Memory B cell (primary cell): Measurements from ENCODE around the gene ARHGAP32.
"Not testable (repeated sequence)": the region's sequence is repeated elsewhere in the genome, so short reads cannot be mapped to it uniquely, and the experiment has no call there.

Experiments
- ATAC-seq: fragments of 150-1000 bp; cut with Tn5 transposase; 2 replicates; pipeline ENCODE4 v1.10.0; 2021; ENCODE audit warnings: low read depth, mild to moderate bottlenecking, moderate library complexity
- DNase-seq, 2 donors: peaks; one replicate each; pipeline ENCODE4 v3.0.0; 2022; ENCODE audit warnings: low spot score in 2 of 2
- H3K27ac Mint-ChIP-seq: one replicate; pipeline ENCODE4 v1.8.0; 2022; ENCODE audit warnings: mild to moderate bottlenecking, moderate library complexity, mixed read lengths
- H3K27me3 Mint-ChIP-seq: one replicate; pipeline ENCODE4 v1.8.0; 2022; ENCODE audit warnings: mixed read lengths
- H3K36me3 Mint-ChIP-seq: one replicate; pipeline ENCODE4 v1.8.0; 2022; ENCODE audit warnings: mild to moderate bottlenecking, mixed read lengths
- H3K4me1 Mint-ChIP-seq: one replicate; pipeline ENCODE4 v1.8.0; 2022; ENCODE audit warnings: mixed read lengths
- H3K4me3 Mint-ChIP-seq: one replicate; pipeline ENCODE4 v1.8.0; 2022; ENCODE audit warnings: mild to moderate bottlenecking, moderate library complexity, mixed read lengths
- H3K9me3 Mint-ChIP-seq: one replicate; pipeline ENCODE4 v1.8.0; 2022; ENCODE audit warnings: mixed read lengths

ARHGAP32 gene

DNA sequence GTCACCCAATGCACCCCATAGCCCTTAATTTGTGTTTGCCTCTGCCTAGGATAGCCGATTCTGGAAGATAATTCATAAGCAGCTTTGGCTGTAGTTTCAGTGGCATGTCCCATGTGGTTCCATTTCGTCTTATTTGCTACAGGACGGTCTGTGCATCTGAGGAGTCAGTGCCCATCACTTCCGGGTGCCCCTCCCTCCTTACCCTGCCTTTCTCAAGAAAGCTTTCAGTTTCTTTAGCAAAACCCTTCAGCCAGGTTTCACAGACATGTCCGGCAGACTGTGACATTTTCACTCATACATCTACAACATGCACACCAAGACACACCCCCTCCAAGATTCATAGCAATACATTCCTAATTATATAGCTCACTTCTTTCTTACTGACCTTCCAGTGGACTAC lies 263.7 kb downstream of the ARHGAP32 start:
- DNase-seq (peak in 1 of 2 donors; percentile 35), ATAC-seq (peak; percentile 91)
- Mint-ChIP-seq H3K9me3 (no peaks in the 10 kb centered on the region), H3K4me1 (peaks cover 20% of the 10 kb centered on the region), H3K4me3 (peak overlapping the region; percentile 52), H3K36me3 (no peaks in the 10 kb centered on the region), H3K27me3 (peaks cover 16% of the 10 kb centered on the region), H3K27ac (peak overlapping the region; percentile 10)

DNA sequence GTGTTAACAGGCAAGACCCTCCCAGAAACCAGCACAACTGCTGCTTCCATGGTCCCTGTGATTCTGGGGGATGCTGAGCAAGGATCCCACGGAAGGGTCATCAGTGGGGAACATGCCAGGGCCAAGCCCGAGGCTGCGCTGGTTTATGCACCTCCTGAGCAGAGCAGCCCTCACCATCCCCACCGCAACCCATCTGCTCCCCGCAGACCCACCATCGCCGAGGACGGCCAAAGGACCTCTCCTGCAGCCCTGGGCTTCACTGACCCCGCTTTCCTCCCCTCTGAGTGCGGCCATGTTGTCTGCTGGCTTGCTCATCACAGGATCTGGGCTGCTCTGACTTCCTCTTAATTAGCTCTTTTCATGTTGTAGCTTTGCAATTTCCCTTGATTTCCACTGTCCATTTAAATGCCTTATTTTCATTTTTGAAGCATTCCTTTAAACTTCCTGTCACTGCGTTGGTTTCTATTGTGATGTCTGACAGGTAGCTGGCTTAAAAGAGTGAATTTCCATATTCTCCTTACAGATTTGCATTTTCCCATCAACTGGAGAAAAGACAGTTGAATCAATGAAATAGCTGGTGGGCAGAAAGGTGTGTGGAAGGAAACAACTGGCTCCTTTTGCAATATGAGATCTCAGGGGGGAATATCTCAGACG lies 264.3 kb downstream of the ARHGAP32 start:
- peaks cover 16% of the 10 kb centered on the region for H3K27me3 Mint-ChIP-seq
- DNase-seq (no peak), ATAC-seq (no peak)
- H3K4me3 Mint-ChIP-seq = peak overlapping the region; percentile 52
- H3K9me3 Mint-ChIP-seq = no peaks in the 10 kb centered on the region
- no peaks in the 10 kb centered on the region for H3K36me3 Mint-ChIP-seq
- H3K4me1 Mint-ChIP-seq = peaks cover 20% of the 10 kb centered on the region
- no peak overlapping the region for H3K27ac Mint-ChIP-seq

GRCh38 chr11:128927108-128927461 lies 265.0 kb downstream of the ARHGAP32 start:
- Mint-ChIP-seq H3K36me3 (no peaks in the 10 kb centered on the region), H3K9me3 (no peaks in the 10 kb centered on the region), H3K27me3 (peaks cover 16% of the 10 kb centered on the region), H3K4me3 (no peak overlapping the region), H3K4me1 (peaks cover 20% of the 10 kb centered on the region), H3K27ac (no peak overlapping the region)
- ATAC-seq (no peak), DNase-seq (no peak)

DNA sequence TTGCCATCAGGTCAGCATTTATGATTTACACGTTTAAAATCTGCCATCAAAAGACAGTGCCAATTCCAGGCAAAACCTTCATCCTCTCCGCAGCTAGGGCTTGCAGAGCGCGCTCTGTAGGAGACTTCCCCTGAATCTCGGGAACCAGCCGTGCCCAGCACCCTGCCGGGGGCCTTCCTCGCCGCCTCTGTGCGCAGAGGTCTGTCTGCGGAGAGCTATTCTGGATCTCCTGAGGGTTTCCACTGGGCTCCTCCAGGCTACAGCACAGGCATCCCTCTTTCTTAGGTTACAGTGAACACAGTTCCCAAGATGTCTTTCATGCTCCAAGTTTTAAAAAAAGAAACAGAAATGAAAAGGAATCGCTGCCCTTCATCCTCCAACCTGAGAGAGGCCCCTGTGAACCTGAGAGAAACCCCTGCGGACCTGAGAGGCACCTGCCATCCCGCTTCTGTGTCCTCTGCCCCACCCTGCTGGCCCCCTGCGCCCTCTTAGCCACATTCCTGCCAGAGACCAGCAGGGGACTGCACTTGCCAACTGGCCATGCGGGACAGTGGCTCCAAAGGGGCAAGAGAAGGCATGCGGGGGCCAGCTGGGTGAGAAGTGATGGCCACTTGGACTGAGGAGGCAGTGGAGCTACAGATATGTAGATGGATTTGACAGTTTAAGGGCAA lies 265.6 kb downstream of the ARHGAP32 start:
- H3K4me1 Mint-ChIP-seq = peaks cover 20% of the 10 kb centered on the region
- no peak for ATAC-seq
- no peaks in the 10 kb centered on the region for H3K36me3 Mint-ChIP-seq
- no peak overlapping the region for H3K27ac Mint-ChIP-seq
- no peak for DNase-seq
- no peak overlapping the region for H3K4me3 Mint-ChIP-seq
- H3K9me3 Mint-ChIP-seq = no peaks in the 10 kb centered on the region
- H3K27me3 Mint-ChIP-seq = peaks cover 19% of the 10 kb centered on the region

DNA sequence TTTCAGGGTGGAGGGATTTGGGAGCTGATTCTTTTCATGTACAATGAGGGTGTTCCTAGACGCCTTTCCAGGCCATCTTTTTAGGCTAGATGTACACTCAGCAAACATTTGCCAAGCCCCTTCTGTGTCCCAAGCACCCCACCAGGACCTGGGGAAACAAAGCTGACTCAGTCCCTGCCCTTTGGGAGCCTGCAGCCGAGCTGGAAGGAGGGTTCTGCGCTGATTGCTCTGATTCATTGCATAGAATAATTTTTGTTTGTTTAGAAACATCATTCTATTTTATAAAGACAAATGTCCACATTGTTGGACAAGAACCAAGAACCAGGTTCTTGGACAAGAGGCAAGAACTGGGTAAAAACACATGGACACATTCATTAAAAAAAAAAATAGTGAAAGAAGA lies 266.1 kb downstream of the ARHGAP32 start:
- no peak overlapping the region for H3K4me3 Mint-ChIP-seq
- peaks cover 18% of the 10 kb centered on the region for H3K27me3 Mint-ChIP-seq
- DNase-seq (no peak), ATAC-seq (no peak)
- H3K4me1 Mint-ChIP-seq = peaks cover 20% of the 10 kb centered on the region
- H3K27ac Mint-ChIP-seq = no peak overlapping the region
- H3K36me3 Mint-ChIP-seq = no peaks in the 10 kb centered on the region
- no peaks in the 10 kb centered on the region for H3K9me3 Mint-ChIP-seq

DNA sequence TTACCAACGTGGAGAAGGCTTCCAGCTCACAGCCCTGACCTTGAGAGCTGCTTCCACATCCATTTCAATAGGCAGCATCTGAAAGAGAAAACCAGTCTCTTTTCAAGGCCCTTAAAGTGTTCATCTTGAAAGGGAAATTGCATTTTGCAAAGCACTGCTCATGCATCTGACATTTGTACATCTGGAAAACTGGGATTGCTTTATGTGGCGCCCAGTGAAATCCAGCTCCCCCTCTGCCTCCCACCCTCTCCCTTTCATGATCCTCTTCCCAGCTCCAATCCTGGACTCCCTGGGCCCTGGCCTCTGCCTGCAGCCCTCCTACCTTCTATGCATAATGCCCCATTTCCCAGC lies 266.9 kb downstream of the ARHGAP32 start:
- Mint-ChIP-seq H3K4me3 (no peak overlapping the region), H3K36me3 (no peaks in the 10 kb centered on the region), H3K4me1 (peaks cover 20% of the 10 kb centered on the region), H3K27ac (no peak overlapping the region), H3K27me3 (peaks cover 20% of the 10 kb centered on the region), H3K9me3 (no peaks in the 10 kb centered on the region)
- no peak for ATAC-seq
- no peak for DNase-seq

DNA sequence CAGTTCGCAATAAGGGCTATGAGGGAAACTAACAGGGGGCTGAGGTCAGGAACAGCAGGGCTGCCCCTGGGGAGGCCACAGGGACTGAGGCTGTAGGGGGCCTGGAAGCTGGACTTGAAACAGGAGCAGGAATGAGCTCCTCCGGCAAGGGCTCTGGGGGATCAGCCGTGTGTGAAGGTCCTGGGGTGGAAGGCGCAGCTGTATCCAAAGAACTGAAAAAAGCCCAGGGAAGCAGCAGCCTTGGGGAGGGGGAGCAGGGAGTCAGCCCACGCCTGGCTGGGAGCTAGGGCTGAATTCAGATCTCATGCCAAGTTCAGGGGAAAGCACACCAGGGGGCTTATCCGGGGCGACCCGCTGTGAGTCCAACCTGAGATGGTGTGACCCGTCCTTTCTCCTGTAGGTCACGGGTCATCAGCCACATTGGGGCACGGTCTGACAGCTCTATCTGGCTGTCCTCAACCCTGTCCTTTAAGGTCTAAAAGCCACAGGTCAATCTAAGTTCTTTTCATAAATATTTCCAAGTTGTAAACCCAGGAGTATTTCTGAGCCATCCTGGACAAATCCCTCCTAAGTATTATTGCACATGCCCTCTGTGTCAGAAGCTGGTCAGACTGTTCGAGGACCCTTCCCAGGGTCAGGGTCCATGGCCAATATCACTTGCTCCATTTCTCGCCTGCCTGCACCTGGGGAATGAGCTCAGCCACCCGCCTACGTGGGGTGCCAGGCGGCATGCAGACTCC lies 267.4 kb downstream of the ARHGAP32 start:
- Mint-ChIP-seq H3K4me1 (peaks cover 17% of the 10 kb centered on the region), H3K9me3 (no peaks in the 10 kb centered on the region), H3K27me3 (peaks cover 20% of the 10 kb centered on the region), H3K27ac (no peak overlapping the region), H3K4me3 (no peak overlapping the region), H3K36me3 (no peaks in the 10 kb centered on the region)
- DNase-seq = no peak
- no peak for ATAC-seq

DNA sequence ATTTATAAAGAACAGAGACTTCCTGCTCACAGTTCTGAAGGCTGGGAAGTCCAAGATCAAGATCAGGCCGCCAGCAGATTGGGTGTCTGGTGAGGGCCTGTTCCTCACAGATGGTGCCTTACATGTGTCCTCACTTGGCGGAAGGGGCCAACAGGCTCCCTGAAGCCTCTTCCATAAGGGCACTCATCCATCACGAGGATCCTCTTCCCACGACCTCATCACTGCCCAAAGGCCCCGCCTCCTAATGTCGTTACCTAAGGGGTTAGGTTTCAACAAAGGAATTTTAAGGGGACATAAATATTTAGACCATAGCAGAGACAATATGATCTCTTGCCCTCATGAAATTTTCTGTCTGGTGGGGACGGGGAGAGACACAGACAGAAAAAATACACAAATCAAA lies 268.0 kb downstream of the ARHGAP32 start:
- peaks cover 19% of the 10 kb centered on the region for H3K27me3 Mint-ChIP-seq
- H3K36me3 Mint-ChIP-seq = no peaks in the 10 kb centered on the region
- no peaks in the 10 kb centered on the region for H3K9me3 Mint-ChIP-seq
- no peak for DNase-seq
- no peak overlapping the region for H3K27ac Mint-ChIP-seq
- H3K4me3 Mint-ChIP-seq = no peak overlapping the region
- H3K4me1 Mint-ChIP-seq = peaks cover 14% of the 10 kb centered on the region
- ATAC-seq = no peak

DNA sequence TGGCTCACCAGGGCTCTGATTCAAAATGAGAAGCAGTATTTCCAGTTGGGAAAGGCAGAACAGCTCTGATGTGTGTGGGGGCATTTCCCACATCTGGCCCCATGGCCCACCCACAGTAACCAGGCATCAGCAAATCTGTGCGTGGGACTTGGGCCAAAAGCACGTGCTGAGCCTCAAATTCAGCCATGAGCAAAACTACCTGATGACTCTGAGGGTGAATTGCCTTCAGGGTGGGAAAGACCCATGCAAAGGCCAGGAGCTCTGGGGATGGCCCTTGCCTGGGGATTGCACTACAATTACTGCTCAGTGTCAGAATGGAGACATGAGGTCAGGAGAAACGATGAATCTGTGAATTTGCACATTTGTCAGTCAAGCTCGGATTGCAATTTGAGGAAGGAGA lies 270.3 kb downstream of the ARHGAP32 start:
- H3K4me1 Mint-ChIP-seq = peaks cover 3% of the 10 kb centered on the region
- DNase-seq (no peak), ATAC-seq (no peak)

DNA sequence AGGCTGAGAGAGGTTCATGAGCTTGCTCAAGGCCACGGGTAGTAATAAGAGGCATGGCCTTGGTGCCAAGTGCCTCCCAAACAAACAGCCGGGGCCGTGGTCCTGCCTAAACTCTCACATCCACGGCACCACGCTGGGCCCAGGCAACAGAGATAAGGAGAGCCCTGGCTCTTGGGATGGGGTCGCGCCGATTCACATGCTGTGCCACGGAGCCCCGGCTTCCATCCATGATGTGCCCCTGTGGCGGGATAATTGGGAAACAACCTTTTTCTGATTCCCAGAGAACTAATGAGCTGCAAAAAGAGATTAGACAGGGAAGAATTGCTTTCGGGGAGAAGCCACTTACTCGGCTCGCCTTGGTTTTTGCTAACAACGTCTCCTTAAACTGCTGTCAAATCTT lies 271.5 kb downstream of the ARHGAP32 start:
- Mint-ChIP-seq H3K9me3 (peaks cover 4% of the 10 kb centered on the region), H3K27ac (no peak overlapping the region), H3K4me3 (no peak overlapping the region), H3K36me3 (no peaks in the 10 kb centered on the region), H3K27me3 (peaks cover 26% of the 10 kb centered on the region), H3K4me1 (peaks cover 3% of the 10 kb centered on the region)
- DNase-seq (no peak), ATAC-seq (no peak)

More for the DNA sequence above, 270.3 kb downstream of the ARHGAP32 start:
- Mint-ChIP-seq H3K4me3 (no peak overlapping the region), H3K9me3 (no peaks in the 10 kb centered on the region), H3K36me3 (no peaks in the 10 kb centered on the region), H3K27ac (no peak overlapping the region), H3K27me3 (peaks cover 20% of the 10 kb centered on the region)

DNA sequence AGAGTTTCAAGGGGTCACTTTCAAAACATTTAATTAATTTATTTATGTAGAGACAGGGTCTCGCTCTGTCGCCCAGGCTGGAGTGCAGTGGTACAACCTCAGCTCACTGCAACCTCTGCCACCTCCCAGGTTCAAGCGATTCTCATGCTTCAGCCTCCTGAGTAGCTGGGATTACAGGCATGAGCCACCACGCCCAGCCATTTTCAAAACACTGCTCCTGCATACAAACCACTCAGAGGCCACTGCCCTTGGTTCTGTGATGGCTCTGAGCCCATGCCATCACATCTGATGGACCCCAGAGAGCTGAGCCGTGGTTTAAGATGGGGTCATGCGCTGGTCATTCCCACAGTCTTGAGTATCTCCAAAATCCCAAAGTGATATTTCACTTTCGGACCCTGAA lies 272.5 kb downstream of the ARHGAP32 start:
- H3K36me3 Mint-ChIP-seq, ATAC-seq, H3K4me3 Mint-ChIP-seq, H3K4me1 Mint-ChIP-seq, H3K9me3 Mint-ChIP-seq, H3K27ac Mint-ChIP-seq, DNase-seq: not testable (repeated sequence)
- peaks cover 32% of the 10 kb centered on the region for H3K27me3 Mint-ChIP-seq

DNA sequence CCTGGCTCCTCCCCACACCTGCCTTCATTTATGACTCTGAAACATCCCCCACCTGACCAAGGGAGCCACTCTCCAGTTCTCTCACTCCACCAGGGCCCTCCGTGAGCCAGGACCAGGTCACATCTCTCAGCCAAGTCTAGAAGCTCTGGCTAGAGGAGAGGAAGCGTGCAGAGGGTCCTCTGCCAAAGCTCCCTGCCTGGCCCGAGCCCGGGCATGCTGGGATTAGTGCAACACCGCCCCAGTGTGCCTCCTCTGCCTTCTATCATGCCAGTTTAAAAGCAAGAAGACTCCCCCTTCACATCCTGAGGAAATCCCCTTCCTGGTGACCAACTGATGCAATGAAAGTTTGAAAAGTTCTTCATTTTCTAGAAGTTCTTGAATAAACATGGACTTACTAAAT lies 272.9 kb downstream of the ARHGAP32 start:
- H3K9me3 Mint-ChIP-seq = peaks cover 7% of the 10 kb centered on the region
- peaks cover 30% of the 10 kb centered on the region for H3K27me3 Mint-ChIP-seq
- ATAC-seq (peak; percentile 42), DNase-seq (no peak)
- H3K27ac Mint-ChIP-seq = no peak overlapping the region
- H3K4me1 Mint-ChIP-seq = peaks cover 3% of the 10 kb centered on the region
- H3K4me3 Mint-ChIP-seq = no peak overlapping the region
- no peaks in the 10 kb centered on the region for H3K36me3 Mint-ChIP-seq

GRCh38 chr11:128917144-128917724 lies 274.9 kb downstream of the ARHGAP32 start:
- no peak for ATAC-seq
- H3K9me3 Mint-ChIP-seq = peaks cover 7% of the 10 kb centered on the region
- H3K36me3 Mint-ChIP-seq = no peaks in the 10 kb centered on the region
- H3K4me3 Mint-ChIP-seq = no peak overlapping the region
- H3K4me1 Mint-ChIP-seq = peaks cover 3% of the 10 kb centered on the region
- no peak for DNase-seq
- peaks cover 29% of the 10 kb centered on the region for H3K27me3 Mint-ChIP-seq
- no peak overlapping the region for H3K27ac Mint-ChIP-seq

DNA sequence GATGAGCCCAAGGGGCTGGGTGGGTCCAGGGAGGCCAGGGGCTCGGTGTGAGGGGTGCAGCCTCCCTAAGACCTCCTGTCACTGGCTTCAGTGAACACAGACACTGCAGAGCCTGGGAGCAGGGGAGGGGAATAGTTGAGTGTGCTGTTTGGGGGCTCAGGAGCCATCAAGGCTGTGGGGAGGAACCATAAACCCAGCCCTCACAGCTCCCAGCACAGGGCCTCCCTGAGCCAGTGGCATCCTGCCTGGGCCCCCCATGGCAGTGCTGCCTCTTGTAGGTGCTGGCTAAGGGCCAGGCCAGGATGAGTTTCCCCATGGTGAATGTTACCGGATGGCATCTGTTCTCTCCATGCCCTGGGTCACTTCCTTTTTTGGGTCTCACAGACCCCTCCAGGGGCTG lies 275.4 kb downstream of the ARHGAP32 start:
- Mint-ChIP-seq H3K4me1 (peaks cover 3% of the 10 kb centered on the region), H3K9me3 (peaks cover 7% of the 10 kb centered on the region), H3K4me3 (no peak overlapping the region), H3K27me3 (peaks cover 30% of the 10 kb centered on the region), H3K36me3 (no peaks in the 10 kb centered on the region), H3K27ac (no peak overlapping the region)
- no peak for ATAC-seq
- no peak for DNase-seq
